LNCAP (cell line): ENCODE data around the gene EIPR1.

Experiments used
- TF ChIP-seq, protein P1 (sequence below): fragments of 450-650 bp; IDR thresholded peaks from 2 replicates; pipeline ENCODE4 v1.5.1; 2017; ENCODE audit warnings: mild to moderate bottlenecking

The EIPR1 gene

DNA sequence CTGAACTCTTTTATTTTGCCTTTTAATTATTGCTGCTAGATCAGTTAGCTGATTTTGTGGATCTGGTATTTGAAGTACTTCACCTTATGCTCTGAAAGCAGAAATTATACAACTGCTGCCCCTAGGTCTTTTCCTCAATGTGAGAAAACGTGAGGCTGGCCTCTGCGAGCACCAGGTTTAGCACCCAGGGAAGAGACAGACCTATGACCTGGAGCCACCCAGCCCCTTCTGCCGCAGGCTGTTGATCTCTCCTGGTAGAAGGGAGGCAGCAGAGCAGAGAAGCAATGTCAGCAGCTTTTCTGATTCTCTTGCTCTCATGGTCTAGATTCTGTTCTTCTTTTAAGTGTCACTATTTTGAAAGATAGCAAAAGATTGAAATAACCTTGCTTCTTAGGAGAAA, 21.8 kb upstream of the EIPR1 start:
- TF ChIP-seq, protein P1, sequence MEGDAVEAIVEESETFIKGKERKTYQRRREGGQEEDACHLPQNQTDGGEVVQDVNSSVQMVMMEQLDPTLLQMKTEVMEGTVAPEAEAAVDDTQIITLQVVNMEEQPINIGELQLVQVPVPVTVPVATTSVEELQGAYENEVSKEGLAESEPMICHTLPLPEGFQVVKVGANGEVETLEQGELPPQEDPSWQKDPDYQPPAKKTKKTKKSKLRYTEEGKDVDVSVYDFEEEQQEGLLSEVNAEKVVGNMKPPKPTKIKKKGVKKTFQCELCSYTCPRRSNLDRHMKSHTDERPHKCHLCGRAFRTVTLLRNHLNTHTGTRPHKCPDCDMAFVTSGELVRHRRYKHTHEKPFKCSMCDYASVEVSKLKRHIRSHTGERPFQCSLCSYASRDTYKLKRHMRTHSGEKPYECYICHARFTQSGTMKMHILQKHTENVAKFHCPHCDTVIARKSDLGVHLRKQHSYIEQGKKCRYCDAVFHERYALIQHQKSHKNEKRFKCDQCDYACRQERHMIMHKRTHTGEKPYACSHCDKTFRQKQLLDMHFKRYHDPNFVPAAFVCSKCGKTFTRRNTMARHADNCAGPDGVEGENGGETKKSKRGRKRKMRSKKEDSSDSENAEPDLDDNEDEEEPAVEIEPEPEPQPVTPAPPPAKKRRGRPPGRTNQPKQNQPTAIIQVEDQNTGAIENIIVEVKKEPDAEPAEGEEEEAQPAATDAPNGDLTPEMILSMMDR, result no peak

DNA sequence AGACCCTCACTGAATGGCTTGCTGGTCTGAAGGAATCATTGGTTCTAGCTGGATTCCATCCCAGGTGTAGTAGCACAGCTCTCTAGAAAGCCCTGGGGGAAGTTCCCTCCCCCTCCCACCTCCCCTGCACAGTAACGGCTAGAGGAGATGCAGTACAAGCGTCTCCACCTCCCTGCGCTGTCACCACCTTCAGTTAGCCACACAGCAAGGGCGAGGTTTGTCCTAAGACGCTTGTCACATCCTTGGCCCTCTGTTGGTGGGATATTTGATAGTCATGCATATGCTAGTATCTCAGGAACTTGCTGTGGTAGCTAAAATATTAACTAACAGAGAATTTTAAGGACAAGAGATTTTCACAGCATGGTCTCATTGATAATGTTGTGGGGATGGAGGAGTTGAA, 21.2 kb upstream of the EIPR1 start:
- TF ChIP-seq, protein P1, result no peak

DNA sequence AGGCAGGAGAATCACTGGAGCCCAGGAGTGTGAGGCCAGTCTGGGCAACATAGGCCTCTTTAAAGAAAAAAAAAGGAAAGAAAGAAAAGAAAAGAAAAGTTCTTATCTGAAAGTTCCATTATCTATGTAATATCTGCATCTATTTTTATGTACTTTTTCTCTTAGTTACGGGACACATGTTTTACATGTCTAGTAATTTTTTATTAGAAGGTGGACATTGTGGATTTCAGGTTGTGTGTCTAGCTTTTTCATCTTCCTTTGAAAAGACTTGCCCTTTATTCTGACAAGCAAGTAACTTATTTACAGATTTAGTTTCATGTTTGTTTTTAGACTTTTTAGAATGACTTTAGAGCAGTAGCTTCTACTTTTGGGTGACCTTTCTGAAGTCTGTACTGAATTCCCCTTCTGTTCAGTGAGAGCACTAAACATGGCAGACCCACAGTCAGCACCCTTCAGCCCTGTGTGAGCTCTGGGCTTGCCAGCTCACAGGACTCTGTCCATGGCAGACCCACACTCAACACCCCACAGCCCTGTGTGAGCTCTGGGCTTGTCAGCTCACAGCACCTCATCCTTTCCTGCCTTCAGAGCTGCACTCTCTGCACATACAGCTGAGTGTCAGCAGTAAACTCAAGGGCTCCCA, 19.4 kb upstream of the EIPR1 start:
- TF ChIP-seq, protein P1, result no peak

DNA sequence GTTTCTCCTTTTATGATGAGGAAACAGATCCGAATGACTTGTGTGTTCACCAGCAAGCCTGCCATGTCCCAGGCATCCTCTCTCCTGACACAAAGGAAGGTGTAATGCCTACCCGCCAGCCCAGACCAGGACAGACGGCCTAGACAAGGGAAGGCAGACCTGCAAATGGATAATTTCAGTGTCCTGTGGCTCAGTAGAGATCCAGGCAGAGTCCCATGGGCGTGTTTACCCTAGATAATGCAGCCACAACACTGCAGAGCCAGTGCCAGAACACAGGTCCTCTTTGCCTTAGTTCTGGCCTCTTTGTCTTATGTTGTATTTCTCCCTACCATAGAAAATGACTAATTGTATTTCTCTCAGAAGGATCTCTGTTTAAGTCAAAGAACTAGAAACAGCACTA, 14.6 kb upstream of the EIPR1 start:
- TF ChIP-seq, protein P1, result no peak

DNA sequence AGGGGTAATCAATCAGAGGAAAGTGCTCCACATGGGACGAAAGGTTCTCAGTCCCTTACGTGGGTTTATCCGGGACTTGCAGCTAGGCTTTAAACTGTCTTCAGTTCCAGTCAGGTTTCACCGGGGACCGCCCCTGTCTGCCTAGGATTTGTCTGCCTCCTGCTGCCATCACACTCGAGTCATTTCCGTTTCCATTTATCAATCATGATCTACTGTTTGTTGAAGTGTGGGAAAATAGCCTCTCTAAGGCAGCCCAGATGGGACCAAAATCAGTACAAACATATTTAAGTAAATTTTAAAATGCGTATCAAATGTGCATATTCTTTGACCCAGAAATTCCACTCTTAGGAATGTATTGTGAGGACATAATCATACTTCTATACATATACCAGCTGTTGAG, 12.4 kb upstream of the EIPR1 start:
- TF ChIP-seq, protein P1, result no peak

DNA sequence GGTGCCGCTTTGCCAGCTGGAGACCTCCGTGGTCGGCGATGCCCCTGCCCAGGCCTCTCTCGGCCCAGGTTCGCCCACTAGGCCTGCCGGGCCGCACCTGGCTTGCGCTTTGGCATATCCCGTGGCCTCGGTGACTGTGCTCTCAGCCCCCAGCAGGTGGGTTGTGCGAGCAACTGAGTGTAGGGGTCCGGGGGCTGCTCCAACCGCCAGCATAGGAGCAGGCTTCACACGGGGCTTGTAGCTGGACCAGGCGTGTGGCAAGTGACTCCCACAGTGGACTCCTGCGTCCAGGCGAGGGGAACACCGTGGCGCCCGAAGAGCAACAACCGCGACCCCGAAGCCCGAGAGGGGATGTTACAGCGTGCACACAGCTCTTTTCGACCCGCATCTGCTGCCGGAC, 11.6 kb upstream of the EIPR1 start:
- TF ChIP-seq, protein P1, result no peak

DNA sequence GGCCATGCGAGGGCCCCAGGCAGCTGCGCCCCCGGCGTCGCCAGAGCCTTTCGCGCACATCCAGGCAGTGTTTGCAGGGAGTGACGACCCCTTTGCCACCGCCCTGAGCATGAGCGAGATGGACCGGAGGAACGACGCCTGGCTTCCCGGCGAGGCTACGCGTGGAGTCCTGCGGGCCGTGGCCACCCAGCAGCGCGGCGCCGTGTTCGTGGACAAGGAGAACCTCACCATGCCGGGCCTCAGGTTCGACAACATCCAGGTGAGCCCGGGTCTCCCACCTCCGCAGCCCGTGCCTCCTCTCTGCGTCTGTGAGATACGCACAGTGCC, 10.8 kb upstream of the EIPR1 start:
- TF ChIP-seq, protein P1, result no peak
